Activated CD4-positive, CD25-positive, alpha-beta regulatory T cell treated with anti-CD3 and anti-CD28 coated beads, Interleukin-2, amount 50 U/mL, for 72 hours (primary cell): ENCODE measurements around the gene DUSP19.
"Not testable (repeated sequence)": the region's sequence is repeated elsewhere in the genome, so short reads cannot be mapped to it uniquely, and the experiment has no call there.

Experiments used
- DNase-seq: peaks from one replicate; pipeline ENCODE4 v3.0.0; 2021

The DUSP19 gene

DNA sequence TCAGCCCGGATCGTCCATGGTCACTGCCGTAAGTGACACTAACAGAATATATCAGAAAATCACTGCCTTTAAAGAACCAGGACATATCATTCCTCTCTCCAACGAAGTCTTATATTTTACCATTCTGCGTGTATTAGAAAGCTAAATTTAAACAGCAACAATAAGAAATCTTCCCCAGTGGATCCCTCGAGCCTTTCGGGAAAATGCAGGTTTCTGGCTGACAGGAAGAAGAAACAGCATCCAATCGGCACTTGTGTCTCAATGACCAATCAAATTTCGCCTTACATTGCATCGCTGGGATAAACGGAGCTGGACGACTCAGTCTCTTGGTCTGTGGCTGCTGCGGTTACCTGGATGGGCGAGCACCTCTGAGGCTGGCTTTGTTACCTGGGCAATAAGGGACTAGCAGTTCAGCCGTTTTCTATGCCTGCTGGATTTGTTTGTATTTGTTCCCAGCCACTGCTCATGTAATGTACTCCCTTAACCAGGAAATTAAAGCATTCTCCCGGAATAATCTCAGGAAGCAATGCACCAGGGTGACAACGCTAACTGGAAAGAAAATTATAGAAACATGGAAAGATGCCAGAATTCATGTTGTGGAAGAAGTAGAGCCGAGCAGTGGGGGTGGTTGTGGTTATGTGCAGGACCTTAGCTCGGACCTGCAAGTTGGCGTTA, at the start of gene DUSP19:
Gene DUSP19, plus strand, starts transcription at position 284 of the 675 bp plus-strand sequence. Its CDS starts 187 bp downstream, at position 471.
- peak; percentile 78 for DNase-seq

- DNase-seq, result no peak
These were observed 49.3 kb upstream of the DUSP19 start for GRCh38 chr2:183029219-183029618.

GRCh38 chr2:183031911-183032794, 46.4 kb upstream of the DUSP19 start:
- DNase-seq, result no peak

DNA sequence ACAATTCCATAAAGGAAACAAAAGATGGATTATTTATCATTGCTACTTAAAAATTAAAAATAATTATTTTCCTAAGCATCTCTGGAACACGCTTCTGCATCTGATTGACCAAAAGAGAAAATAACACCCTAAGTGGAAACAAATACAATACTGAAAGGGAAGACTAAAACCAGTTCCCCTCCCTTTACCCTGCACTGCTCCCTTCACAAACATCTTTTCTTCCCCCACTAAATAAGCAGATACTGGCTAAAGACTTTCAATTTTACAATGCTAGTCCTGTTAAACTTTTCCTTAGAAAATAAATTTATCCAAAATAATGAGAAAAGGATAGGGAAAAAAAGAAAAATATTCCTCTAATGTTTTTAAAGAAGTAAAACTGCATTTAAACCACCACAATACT, 44.6 kb upstream of the DUSP19 start:
- DNase-seq, result no peak

DNA sequence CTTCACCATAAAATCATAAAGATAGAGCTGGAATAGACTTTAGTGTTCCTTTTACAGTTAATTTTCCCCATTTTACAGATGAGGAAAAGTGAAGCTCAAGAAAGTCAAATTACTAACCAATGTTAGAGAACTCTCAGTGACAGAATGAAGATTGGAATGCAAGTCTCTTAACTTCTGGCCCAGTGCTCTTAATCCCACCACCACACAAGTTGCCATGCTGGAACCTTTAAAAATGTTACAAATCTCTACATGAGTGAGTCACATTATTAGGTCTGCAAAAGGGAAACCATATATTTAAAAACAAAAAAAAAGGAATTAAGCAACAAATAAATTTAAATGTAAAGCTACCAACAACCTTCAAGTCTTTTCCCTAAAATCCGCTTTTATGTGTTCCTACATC, 43.7 kb upstream of the DUSP19 start:
- DNase-seq, result no peak

- DNase-seq, result no peak
These were observed 43.1 kb upstream of the DUSP19 start for GRCh38 chr2:183035298-183035953.

DNA sequence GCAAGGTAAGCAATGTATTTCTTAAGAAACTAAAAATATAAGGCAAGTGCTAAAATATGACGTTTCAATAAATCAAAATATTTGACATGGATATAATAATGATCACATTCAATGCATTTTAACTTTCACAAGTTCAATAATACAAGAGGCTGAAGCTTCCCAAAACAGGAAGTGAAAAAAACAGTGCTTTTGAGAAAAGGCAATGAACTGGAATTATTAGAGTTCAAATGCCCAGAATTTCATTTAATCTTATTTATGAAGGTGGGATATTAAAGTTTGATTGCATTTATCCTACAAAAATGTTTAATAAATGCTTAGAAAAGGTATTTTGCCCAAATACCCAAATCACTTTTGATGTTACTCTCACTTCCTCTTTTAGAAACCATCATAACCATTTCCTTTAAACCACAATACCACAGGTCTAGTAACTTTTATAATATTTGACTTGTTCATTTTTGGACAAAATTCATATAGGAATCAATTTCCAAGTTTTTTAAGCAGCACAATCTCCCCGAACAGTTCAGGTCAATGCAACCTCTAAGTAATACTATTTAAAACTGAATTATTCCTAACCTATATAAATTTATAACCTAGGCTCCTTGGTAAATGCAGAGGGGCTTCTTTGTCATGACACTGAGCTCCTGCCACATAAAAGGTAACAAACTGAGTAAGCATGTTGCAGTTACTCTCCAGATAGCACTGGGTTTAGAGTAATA, 42.4 kb upstream of the DUSP19 start:
- DNase-seq, result no peak

GRCh38 chr2:183037074-183037552, 41.4 kb upstream of the DUSP19 start:
- DNase-seq, result no peak

DNA sequence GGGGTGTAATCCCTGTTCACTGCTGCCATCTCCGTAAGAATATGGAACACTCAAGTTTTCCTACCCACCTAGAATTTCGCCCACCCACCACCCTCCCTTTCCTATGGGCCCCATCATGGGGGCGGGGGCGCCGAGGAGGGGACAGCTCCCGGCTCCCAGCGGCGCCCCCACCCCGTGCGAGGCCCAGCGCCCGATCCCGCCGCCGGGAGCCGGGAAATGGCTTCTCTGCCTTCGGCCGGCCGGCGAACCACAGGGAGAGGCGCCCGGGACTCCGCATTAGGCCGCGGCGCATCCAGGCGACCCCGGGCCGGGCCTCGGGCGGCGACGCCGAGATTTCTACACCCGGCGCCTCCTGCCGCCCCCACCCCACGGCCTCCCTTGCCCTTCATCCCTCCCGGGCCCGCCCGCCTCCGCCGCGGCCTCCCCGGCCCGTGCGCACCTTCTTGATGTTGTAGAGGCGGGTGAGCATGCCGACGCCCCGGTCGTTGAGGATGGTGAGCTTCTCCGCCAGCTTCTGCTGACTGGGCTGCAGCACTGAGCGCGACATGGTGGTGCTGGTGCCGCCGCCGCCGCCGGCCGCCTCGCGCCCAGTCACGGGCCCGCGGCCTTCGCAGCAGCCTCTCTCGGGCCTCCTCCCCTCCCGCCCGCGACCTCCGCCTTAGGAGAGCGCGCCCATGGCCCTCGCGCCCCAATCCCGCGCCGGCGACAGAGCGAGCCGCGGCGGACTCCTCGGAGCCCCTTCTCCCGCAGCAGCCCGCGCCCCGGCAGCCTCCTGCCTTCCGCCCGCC, 40.8 kb upstream of the DUSP19 start:
- DNase-seq, result no peak

GRCh38 chr2:183038341-183039300, 39.9 kb upstream of the DUSP19 start, which contains the start of gene NCKAP1:
Gene NCKAP1 (minus strand): TSS chr2:183038457. CDS start chr2:183038099, 358 bp downstream.
- DNase-seq, result peak; percentile 93

- DNase-seq, result no peak
These were observed 37.9 kb upstream of the DUSP19 start for GRCh38 chr2:183040604-183041003.

- not testable (repeated sequence) for DNase-seq
These were observed 35.0 kb upstream of the DUSP19 start for GRCh38 chr2:183043580-183043979.

DNA sequence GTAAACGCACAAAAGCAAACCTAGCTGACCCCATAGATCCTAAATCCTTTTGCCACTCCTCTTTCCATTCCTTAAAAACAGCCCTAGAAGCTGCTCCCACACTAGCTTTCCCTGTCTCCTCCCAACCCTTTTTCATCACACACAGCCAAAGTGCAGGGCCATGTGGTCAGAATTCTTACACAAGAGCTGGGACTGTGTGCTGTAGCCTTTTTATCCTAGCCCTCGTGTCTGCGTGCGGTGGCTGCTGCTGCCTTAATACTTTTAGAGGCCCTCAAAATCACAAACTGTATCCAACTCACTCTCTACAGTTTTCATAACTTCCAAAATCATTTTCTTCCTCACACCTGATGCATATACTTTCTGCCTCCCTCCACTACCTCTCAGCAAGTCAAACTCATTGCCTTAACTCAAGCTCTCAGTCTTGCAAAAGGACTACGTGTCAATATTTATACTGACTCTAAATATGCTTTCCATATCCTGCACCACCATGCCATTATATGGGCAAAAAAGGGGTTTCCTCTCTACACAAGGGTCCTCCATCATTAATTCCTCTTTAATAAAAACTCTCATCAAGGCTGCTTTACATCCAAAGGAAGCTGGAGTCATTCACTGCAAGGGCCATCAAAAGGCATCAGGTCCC, 30.9 kb upstream of the DUSP19 start:
- not testable (repeated sequence) for DNase-seq

- DNase-seq, result no peak
These were observed 29.1 kb upstream of the DUSP19 start for GRCh38 chr2:183049420-183049819.

DNA sequence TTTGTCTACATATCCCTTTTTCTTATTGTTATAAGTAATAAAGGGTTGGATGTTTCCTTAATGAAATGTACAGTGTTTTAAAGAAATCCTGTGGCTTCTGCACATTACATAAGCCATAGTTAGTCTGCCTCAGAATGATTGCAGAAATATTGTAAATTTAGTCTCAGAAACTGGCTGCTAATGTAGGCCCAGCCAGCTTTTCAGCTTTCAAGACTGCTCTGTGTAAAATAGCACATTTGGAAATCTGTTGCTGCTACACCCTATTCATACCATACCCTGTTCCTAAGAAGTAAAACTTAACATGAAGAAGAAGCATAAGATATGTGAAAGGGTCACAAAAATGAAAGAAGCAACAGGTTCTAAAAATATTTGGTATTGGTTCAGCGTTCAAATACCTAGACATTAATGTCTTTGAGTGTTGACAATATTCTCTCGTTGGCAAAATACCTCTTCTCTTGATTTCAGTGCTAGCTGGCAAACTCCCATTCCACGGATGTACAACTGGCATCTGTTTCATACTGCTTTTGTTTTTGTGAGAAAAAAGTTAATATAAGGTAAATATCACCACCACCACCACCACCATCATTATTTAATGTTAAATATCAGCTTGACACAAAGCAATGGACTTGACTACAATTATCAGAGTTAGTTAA, 21.1 kb upstream of the DUSP19 start:
- DNase-seq, result no peak

- no peak for DNase-seq
These were observed 19.0 kb upstream of the DUSP19 start for GRCh38 chr2:183059561-183059960.

DNA sequence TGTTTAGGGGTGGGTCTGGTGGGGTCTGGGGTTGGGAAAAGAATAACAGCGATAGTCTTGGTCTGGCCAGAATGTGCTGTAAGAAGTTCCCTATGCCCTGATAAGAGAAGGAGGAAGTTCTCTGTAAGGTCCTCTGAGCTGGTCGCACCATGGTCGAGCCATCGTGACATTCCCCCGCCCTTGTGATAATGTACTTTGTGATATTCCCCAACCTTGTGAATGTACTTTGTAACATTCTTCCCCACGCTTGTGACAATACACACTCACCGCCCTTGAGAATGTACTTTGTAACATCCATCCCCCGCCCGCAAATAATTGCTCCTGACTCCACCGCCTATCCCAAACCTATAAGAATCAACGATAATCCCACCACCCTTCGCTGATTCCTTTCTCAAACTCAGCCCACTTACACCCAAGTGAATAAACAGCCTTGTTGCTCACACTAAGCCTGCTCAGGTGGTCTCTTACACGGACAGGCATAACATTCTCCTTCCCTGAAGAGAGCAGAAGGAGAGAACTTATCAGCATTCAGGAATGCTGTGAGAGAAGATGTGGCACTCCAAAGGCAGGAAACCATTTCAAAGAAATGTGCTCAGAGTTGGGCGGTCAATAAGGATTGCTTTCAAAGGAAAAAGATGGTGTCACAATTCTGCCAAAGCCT, 17.8 kb upstream of the DUSP19 start:
- DNase-seq, result no peak

DNA sequence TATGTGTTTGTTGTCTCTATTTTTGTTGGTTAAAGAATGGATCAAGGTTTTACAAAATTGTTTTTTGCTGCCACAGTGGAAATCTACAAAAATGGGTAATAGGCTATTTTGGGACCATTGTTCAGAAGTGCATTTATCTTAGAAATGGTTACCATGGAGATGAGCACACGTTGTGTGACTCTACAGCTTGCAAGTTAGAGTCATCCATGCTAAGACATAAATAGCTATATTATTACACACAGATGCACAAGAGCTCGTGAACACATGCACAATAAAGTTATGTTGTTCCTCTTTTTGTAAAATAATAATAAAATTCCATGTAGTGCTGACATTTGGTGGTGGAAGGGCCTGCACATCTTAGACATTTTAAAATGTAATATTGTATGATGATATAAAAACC, 15.5 kb upstream of the DUSP19 start:
- no peak for DNase-seq

- DNase-seq, result no peak
These were observed 10.0 kb upstream of the DUSP19 start for GRCh38 chr2:183068561-183068960.
